Glutamatergic neuron (in vitro differentiated cells): ENCODE measurements around the gene PRPF6. TPM values are rescaled to one million over a fixed set of nuclear protein-coding genes. Genes with fewer than 3 reads are reported as not detected.

Experiments
- DNase-seq: peaks from one replicate; pipeline ENCODE4 v3.0.0; 2022
- H3K27ac Mint-ChIP-seq: one replicate; pipeline ENCODE4 v1.8.0; 2020; ENCODE audit warnings: mild to moderate bottlenecking, mixed read lengths, inconsistent platforms; ENCODE audit not compliant: unreplicated experiment
- H3K27me3 Mint-ChIP-seq: one replicate; pipeline ENCODE4 v1.8.0; 2020; ENCODE audit warnings: mild to moderate bottlenecking, moderate library complexity, mixed read lengths, inconsistent platforms; ENCODE audit not compliant: unreplicated experiment
- H3K36me3 Mint-ChIP-seq: one replicate; pipeline ENCODE4 v1.8.0; 2020; ENCODE audit warnings: mild to moderate bottlenecking, mixed read lengths, inconsistent platforms; ENCODE audit not compliant: unreplicated experiment
- H3K4me1 Mint-ChIP-seq: one replicate; pipeline ENCODE4 v1.8.0; 2020; ENCODE audit warnings: mild to moderate bottlenecking, low read depth, mixed read lengths, inconsistent platforms; ENCODE audit not compliant: unreplicated experiment
- H3K4me3 Mint-ChIP-seq: one replicate; pipeline ENCODE4 v1.8.0; 2020; ENCODE audit warnings: mild to moderate bottlenecking, mixed read lengths, inconsistent platforms; ENCODE audit not compliant: unreplicated experiment
- H3K9me3 Mint-ChIP-seq: one replicate; pipeline ENCODE4 v1.8.0; 2020; ENCODE audit warnings: mild to moderate bottlenecking, moderate library complexity, mixed read lengths, inconsistent platforms; ENCODE audit not compliant: unreplicated experiment
- total RNA-seq: library from RNA; stranded (reverse); fragmentation: NEBNext Ultra II Directional; extraction: Animal tissue kit (Norgen Biotek cat#: 25700); gene quantifications from one replicate; pipeline ENCODE4 v1.2.1, GENCODE V29; 2021; ENCODE audit not compliant: unreplicated experiment
- TF ChIP-seq, protein P1 (sequence below): fragments of 200-600 bp; sonication (generic); IDR thresholded peaks from one replicate; pipeline ENCODE4 v1.5.0; 2021; ENCODE audit not compliant: partially characterized antibody, unreplicated experiment

Gene PRPF6
- total RNA-seq, 1 donor from 2014 or later, result 60.9 TPM

DNA sequence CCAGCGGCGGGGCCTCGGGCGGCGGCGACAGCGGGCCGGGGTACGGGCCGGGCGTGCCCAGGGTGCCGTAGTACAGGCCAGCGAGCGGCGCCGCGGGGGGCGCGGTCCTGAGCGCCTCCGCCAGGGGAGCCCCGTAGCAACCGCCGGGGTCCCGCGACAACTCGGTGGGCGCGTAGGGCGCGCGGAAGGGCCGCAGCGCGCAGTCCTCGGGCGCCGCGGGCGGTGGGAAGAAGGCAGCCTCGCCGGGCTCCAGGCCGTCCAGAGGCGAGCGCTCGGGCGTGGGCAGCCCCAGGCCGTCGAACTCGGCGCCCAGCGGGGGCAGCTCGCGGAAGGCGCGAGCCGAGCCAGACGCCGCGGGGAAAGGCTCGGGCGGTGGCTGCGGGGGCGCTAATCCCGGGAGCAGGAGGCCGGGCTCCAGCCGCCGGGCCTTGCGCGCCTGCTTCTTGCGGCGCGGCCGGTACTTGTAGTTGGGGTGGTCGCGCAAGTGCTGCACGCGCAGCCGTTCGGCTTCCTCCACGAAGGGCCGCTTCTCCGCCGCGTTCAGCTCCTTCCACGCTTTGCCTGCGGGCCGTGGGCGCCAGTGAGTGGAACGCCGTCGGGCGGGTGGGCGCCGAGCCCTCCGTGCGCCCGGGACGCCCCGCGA is 67.6 kb downstream of the PRPF6 start:
- Mint-ChIP-seq H3K4me1 (peaks cover 15% of the 10 kb centered on the region), H3K4me3 (no peak overlapping the region), H3K27me3 (peaks cover 22% of the 10 kb centered on the region), H3K9me3 (peaks cover 3% of the 10 kb centered on the region), H3K36me3 (no peaks in the 10 kb centered on the region), H3K27ac (no peak overlapping the region)
- no peak for DNase-seq
- TF ChIP-seq, protein P1, sequence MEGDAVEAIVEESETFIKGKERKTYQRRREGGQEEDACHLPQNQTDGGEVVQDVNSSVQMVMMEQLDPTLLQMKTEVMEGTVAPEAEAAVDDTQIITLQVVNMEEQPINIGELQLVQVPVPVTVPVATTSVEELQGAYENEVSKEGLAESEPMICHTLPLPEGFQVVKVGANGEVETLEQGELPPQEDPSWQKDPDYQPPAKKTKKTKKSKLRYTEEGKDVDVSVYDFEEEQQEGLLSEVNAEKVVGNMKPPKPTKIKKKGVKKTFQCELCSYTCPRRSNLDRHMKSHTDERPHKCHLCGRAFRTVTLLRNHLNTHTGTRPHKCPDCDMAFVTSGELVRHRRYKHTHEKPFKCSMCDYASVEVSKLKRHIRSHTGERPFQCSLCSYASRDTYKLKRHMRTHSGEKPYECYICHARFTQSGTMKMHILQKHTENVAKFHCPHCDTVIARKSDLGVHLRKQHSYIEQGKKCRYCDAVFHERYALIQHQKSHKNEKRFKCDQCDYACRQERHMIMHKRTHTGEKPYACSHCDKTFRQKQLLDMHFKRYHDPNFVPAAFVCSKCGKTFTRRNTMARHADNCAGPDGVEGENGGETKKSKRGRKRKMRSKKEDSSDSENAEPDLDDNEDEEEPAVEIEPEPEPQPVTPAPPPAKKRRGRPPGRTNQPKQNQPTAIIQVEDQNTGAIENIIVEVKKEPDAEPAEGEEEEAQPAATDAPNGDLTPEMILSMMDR, result no peak

DNA sequence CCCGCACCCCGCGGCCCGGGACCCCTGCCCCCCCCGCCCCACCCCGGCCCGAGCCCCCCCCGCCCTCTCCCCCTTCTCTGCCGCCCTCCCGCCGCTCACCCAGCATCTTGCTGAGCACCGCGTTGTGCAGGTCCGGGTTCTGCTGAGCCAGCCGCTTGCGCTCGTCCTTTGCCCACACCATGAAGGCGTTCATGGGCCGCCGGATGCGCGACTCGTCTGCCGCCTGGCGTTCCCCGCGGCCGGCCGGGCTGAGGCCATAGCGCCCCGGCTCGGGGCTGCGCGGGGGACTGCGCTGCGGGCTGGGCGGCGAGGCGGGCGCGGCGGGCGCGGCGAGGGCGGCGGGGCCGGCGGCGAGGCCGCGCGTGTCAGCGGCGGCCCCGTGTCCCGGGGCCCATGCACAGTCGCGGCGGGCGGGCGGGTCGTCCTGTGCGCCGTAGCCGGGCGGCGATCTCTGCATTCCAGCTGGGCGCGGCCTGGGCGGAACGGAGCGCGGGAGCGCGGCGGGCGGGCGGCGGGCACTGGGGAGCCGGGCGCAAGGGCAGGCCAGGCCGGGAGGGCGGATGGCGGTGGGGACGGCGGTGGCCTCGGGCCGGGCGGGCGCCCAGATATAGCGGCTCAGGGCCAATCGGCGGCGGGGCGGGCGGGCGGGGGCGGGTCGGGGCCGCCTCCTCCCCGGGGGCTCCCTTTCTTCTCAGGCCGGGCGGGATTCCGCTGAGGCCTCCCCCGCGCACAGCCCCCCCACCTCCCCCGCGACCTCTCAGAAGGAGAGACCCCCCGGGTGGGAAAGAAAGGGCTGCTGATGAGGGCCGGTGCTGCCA is 68.3 kb downstream of the PRPF6 start, which contains the start of gene SOX18:
Gene SOX18, minus strand, starts transcription at position 580 of the 818 bp plus-strand sequence. Its CDS starts 123 bp downstream, at position 457.
- Mint-ChIP-seq H3K4me3 (peak within 1 kb of the TSS; percentile 49), H3K27me3 (peaks cover 18% of the 10 kb centered on the region), H3K36me3 (no peaks in the 10 kb centered on the region), H3K4me1 (peaks cover 12% of the 10 kb centered on the region), H3K9me3 (no peaks in the 10 kb centered on the region), H3K27ac (no peak within 1 kb of the TSS)
- peak; percentile 74 for DNase-seq
- TF ChIP-seq, protein P1, result no peak

DNA sequence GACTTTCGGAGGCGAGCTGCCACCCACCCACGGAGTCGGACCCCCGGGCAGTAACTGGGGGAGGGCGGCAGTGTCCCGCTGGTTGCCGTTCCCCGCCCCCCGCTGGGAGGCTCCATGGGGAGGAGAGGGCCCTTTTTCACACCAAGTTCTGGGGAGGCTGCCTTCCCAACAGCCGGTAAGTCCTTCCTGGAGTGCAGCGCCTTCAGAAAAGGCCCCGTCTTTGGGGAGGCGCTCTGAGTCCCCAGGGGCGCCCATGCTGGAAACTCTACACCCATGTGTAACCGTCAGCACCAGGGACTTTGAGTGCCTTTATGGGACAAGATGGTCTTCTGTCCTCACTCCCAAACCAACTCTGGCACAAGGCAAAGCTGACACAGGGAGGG is 68.9 kb downstream of the PRPF6 start:
- Mint-ChIP-seq H3K27ac (no peak overlapping the region), H3K9me3 (no peaks in the 10 kb centered on the region), H3K4me1 (peaks cover 11% of the 10 kb centered on the region), H3K27me3 (peaks cover 15% of the 10 kb centered on the region), H3K36me3 (no peaks in the 10 kb centered on the region), H3K4me3 (peak overlapping the region; percentile 49)
- DNase-seq, result no peak
- TF ChIP-seq, protein P1, result no peak

DNA sequence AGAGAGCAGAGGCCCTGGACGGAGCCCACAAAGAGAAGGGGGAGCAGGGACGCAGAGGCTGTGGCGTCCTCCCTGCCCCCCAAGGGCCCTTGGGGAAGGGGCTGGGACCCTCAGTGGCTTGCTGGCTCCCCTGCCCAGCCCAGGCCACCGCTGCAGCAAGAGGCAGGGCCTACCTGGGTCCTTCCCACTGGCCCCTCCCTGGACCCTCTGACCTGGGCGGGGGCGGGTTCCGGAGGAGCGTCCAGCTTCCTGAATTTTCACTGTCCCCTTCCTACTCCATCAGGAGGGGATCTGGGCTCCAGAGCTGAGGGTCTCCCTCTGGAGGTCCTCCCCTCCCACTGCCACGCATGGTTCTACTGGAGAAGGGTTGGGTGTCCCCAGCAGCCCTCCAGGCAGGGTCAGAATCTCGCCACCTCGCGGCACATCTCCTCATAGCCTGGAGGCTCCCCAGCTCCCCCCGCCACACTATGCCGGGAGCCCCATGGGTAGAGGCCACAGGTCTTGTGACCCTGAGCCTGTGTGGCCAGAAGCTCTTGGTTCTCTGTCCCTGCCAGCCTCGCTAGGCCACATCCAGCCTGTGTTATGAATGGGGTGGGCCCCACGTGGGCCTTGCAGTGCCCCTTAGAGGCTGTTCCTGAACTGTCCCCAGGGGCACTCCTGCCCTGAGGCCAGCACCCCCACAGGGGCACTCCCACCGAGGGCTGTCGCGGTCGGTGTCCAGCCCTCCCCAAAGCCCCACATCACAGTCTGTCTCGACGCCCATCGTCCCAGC is 69.5 kb downstream of the PRPF6 start:
- Mint-ChIP-seq H3K36me3 (no peaks in the 10 kb centered on the region), H3K9me3 (peaks cover 2% of the 10 kb centered on the region), H3K27me3 (peaks cover 20% of the 10 kb centered on the region), H3K4me3 (no peak overlapping the region), H3K27ac (no peak overlapping the region), H3K4me1 (peaks cover 11% of the 10 kb centered on the region)
- TF ChIP-seq, protein P1, result no peak
- no peak for DNase-seq
